H9 (cell line): ENCODE results near the gene TEAD1. TPM values are rescaled to one million over a fixed set of nuclear protein-coding genes. Genes with fewer than 3 reads are reported as not detected.

ENCODE experiments used
- DNase-seq: peaks from one replicate; pipeline ENCODE4 v3.0.0-alpha.2; 2017
- H2AFZ ChIP-seq: one replicate; pipeline ENCODE4 v1.6.1; 2013; ENCODE audit warnings: mild to moderate bottlenecking, low read length, control low read depth, moderate library complexity
- H2AK5ac ChIP-seq: 2 replicates; pipeline ENCODE4 v1.6.1; 2013; ENCODE audit warnings: low read length, control low read depth, mixed read lengths; ENCODE audit not compliant: insufficient read length
- H2BK120ac ChIP-seq: one replicate; pipeline ENCODE4 v1.6.1; 2013; ENCODE audit warnings: low read depth, mild to moderate bottlenecking, low read length, control low read depth, inconsistent platforms; ENCODE audit not compliant: poor library complexity, severe bottlenecking
- H2BK12ac ChIP-seq: 2 replicates; pipeline ENCODE4 v1.6.1; 2013; ENCODE audit warnings: low read length, control low read depth, mixed read lengths, low read depth; ENCODE audit not compliant: insufficient read length
- H2BK15ac ChIP-seq: 2 replicates; pipeline ENCODE4 v1.6.1; 2013; ENCODE audit warnings: low read depth, low read length, control low read depth
- H2BK20ac ChIP-seq: one replicate; pipeline ENCODE4 v1.6.1; 2013; ENCODE audit warnings: low read depth, mild to moderate bottlenecking, low read length, control low read depth, inconsistent platforms; ENCODE audit not compliant: poor library complexity, severe bottlenecking
- H2BK5ac ChIP-seq: 2 replicates; pipeline ENCODE4 v1.6.1; 2013; ENCODE audit warnings: low read length, control low read depth, mixed read lengths; ENCODE audit not compliant: insufficient read length
- H3K14ac ChIP-seq: 2 replicates; pipeline ENCODE4 v1.6.1; 2013; ENCODE audit warnings: low read length, control low read depth; ENCODE audit not compliant: insufficient read depth
- H3K18ac ChIP-seq: 2 replicates; pipeline ENCODE4 v1.6.1; 2013; ENCODE audit warnings: low read depth, mild to moderate bottlenecking, mixed read lengths, low read length, control low read depth; ENCODE audit not compliant: insufficient read length
- H3K23ac ChIP-seq: 2 replicates; pipeline ENCODE4 v1.6.1; 2013; ENCODE audit warnings: low read length, control low read depth, mixed read lengths, low read depth; ENCODE audit not compliant: insufficient read length
- H3K23me2 ChIP-seq: 2 replicates; pipeline ENCODE4 v1.6.1; 2013; ENCODE audit warnings: low read depth, mild to moderate bottlenecking, mixed read lengths, low read length, control low read depth; ENCODE audit not compliant: insufficient read length, poor library complexity, severe bottlenecking
- H3K27ac ChIP-seq: 2 replicates; pipeline ENCODE4 v1.5.1; 2013; ENCODE audit warnings: low read length, control low read depth, mixed read lengths, low read depth; ENCODE audit not compliant: insufficient read length
- H3K27me3 ChIP-seq: 2 replicates; pipeline ENCODE4 v1.6.1; 2013; ENCODE audit warnings: low read length, control low read depth, inconsistent platforms; ENCODE audit not compliant: insufficient read depth
- H3K4ac ChIP-seq: 2 replicates; pipeline ENCODE4 v1.6.1; 2013; ENCODE audit warnings: low read depth, mild to moderate bottlenecking, control low read depth, inconsistent platforms, low read length, moderate library complexity
- H3K4me1 ChIP-seq: 2 replicates; pipeline ENCODE4 v1.6.1; 2013; ENCODE audit warnings: low read length, control low read depth, inconsistent platforms; ENCODE audit not compliant: insufficient read depth
- H3K4me2 ChIP-seq: 2 replicates; pipeline ENCODE4 v1.6.1; 2013; ENCODE audit warnings: low read length, control low read depth, mixed read lengths; ENCODE audit not compliant: insufficient read length, insufficient read depth
- H3K56ac ChIP-seq: 2 replicates; pipeline ENCODE4 v1.6.1; 2013; ENCODE audit warnings: low read depth, mild to moderate bottlenecking, mixed read lengths, low read length, control low read depth; ENCODE audit not compliant: insufficient read length
- H3K79me1 ChIP-seq: 2 replicates; pipeline ENCODE4 v1.6.1; 2013; ENCODE audit warnings: low read depth, mild to moderate bottlenecking, moderate library complexity, low read length, control low read depth, inconsistent platforms; ENCODE audit not compliant: insufficient read depth, poor library complexity, severe bottlenecking
- H3K79me2 ChIP-seq: 2 replicates; pipeline ENCODE4 v1.6.1; 2013; ENCODE audit warnings: low read length, control low read depth, inconsistent platforms; ENCODE audit not compliant: insufficient read depth
- H3K9ac ChIP-seq: 2 replicates; pipeline ENCODE4 v1.6.1; 2013; ENCODE audit warnings: low read length, control low read depth, mixed read lengths; ENCODE audit not compliant: insufficient read length; ENCODE audit errors: extremely low read depth
- H3K9me3 ChIP-seq: one replicate; pipeline ENCODE4 v1.6.1; 2013; ENCODE audit warnings: low read depth, low read length, inconsistent platforms; ENCODE audit not compliant: control insufficient read depth
- H3T11ph ChIP-seq: one replicate; pipeline ENCODE4 v1.6.1; 2013; ENCODE audit warnings: mild to moderate bottlenecking, low read length, control low read depth, inconsistent platforms
- H4K20me1 ChIP-seq: one replicate; pipeline ENCODE4 v1.6.1; 2013; ENCODE audit not compliant: control insufficient read depth, insufficient read length, insufficient read depth
- H4K5ac ChIP-seq: 2 replicates; pipeline ENCODE4 v1.6.1; 2013; ENCODE audit warnings: low read depth, mild to moderate bottlenecking, mixed read lengths, low read length, control low read depth; ENCODE audit not compliant: insufficient read length
- H4K8ac ChIP-seq: replicated peaks from 2 replicates; pipeline ENCODE4 v1.6.1; 2013; ENCODE audit warnings: low read length, control low read depth, mixed read lengths, low read depth; ENCODE audit not compliant: insufficient read length
- H4K91ac ChIP-seq: 2 replicates; pipeline ENCODE4 v1.6.1; 2013; ENCODE audit warnings: low read depth, mild to moderate bottlenecking, moderate library complexity, mixed read lengths, low read length, control low read depth; ENCODE audit not compliant: insufficient read length
- H3K27ac Mint-ChIP-seq, 3 experiments: 2 replicates in 2 of 3; 3 replicates in 1 of 3; pipeline ENCODE4 v1.8.0; 2020 to 2021; ENCODE audit warnings: mixed read lengths in 3 of 3, mild to moderate bottlenecking in 1 of 3, moderate library complexity in 1 of 3
- H3K27me3 Mint-ChIP-seq: 2 replicates; pipeline ENCODE4 v1.8.0; 2021; ENCODE audit warnings: low read depth, mild to moderate bottlenecking, moderate library complexity, mixed read lengths
- H3K36me3 Mint-ChIP-seq, 3 experiments: 2 replicates in 2 of 3; 3 replicates in 1 of 3; pipeline ENCODE4 v1.8.0; 2020 to 2021; ENCODE audit warnings: low read depth in 3 of 3, mixed read lengths in 3 of 3; ENCODE audit not compliant: insufficient read depth in 1 of 3
- H3K4me1 Mint-ChIP-seq, 2 experiments: 2 replicates each; pipeline ENCODE4 v1.8.0; 2020; ENCODE audit warnings: mixed read lengths in 2 of 2
- H3K4me3 Mint-ChIP-seq, 2 experiments: 2 replicates in 1 of 2; 3 replicates in 1 of 2; pipeline ENCODE4 v1.8.0; 2020 to 2021; ENCODE audit warnings: mild to moderate bottlenecking in 2 of 2, mixed read lengths in 2 of 2, moderate library complexity in 1 of 2
- H3K9me3 Mint-ChIP-seq, 2 experiments: 2 replicates in 1 of 2; 3 replicates in 1 of 2; pipeline ENCODE4 v1.8.0; 2020; ENCODE audit warnings: mild to moderate bottlenecking in 2 of 2, mixed read lengths in 2 of 2, moderate library complexity in 1 of 2
- CTCF ChIP-seq: fragments of 200-600 bp; sonication (generic); conservative IDR thresholded peaks from 3 replicates; pipeline ENCODE4 v1.8.0; 2021; ENCODE audit warnings: antibody characterized with exemption, mild to moderate bottlenecking
- WGBS: extraction: QIAGEN DNeasy Blood & Tissue Kit; methylation state at CpG from one replicate; pipeline ENCODE4 v1.1.7; 2013; ENCODE audit warnings: missing lambda C conversion rate, low lambda C conversion rate, mixed read lengths; ENCODE audit not compliant: insufficient read length; ENCODE audit errors: extremely low coverage; 5-methylcytosine and 5-hydroxymethylcytosine counted together
- total RNA-seq: library from RNA; stranded (reverse); gene quantifications from 2 replicates; pipeline ENCODE4 v1.2.1, GENCODE V29; 2021

Gene TEAD1
- total RNA-seq, 1 experiment from 2014 or later, result 75.1 TPM

GRCh38 chr11:12864316-12865156 is 190.3 kb downstream of the TEAD1 start:
- H3K79me1 ChIP-seq, result no peaks in the 10 kb centered on the region
- H4K8ac ChIP-seq, result no peak overlapping the region
- H3K14ac ChIP-seq, result peak overlapping the region; percentile 86; the same call in 1 of the 2 replicates
- H3K4me1 ChIP-seq, result peaks cover 25% of the 10 kb centered on the region; the same call in 1 of the 2 replicates
- peak overlapping the region; percentile 71 for H2BK120ac ChIP-seq
- H3K56ac ChIP-seq, result no peak overlapping the region
- WGBS, result no CpG with 5 or more reads among the region's 13 CpGs
- H2BK15ac ChIP-seq, result no peak overlapping the region
- H2BK12ac ChIP-seq, result no peak overlapping the region
- no peaks in the 10 kb centered on the region for H3K9me3 ChIP-seq
- H3K27me3 Mint-ChIP-seq, result no peaks in the 10 kb centered on the region
- no peaks in the 10 kb centered on the region for H3K23me2 ChIP-seq
- peak overlapping the region; percentile 93 for H4K5ac ChIP-seq
- H4K91ac ChIP-seq, result no peak overlapping the region
- peak overlapping the region; percentile 61 to 73 for H3K4me3 Mint-ChIP-seq
- no peaks in the 10 kb centered on the region; a peak in 1 of 5 replicates for H3K9me3 Mint-ChIP-seq
- H3K27ac ChIP-seq, result peak overlapping the region; percentile 100
- TF ChIP-seq CTCF, result no peak
- peak overlapping the region; percentile 99 to 100 (median 100) for H3K27ac Mint-ChIP-seq
- H3T11ph ChIP-seq, result peak overlapping the region; percentile 99
- H2AFZ ChIP-seq, result no peak overlapping the region
- H3K79me2 ChIP-seq, result no peaks in the 10 kb centered on the region
- H3K23ac ChIP-seq, result no peak overlapping the region
- peak; percentile 94 for DNase-seq
- H3K18ac ChIP-seq, result peak overlapping the region; percentile 97
- H3K36me3 Mint-ChIP-seq, result peaks cover 0 to 11% (median 0%) of the 10 kb centered on the region in 3 experiments; a peak in 3 of 7 replicates
- peak overlapping the region; percentile 97 for H2BK5ac ChIP-seq
- no peaks in the 10 kb centered on the region for H3K27me3 ChIP-seq
- peaks cover 76 to 79% of the 10 kb centered on the region in 2 experiments for H3K4me1 Mint-ChIP-seq
- H3K4me2 ChIP-seq, result peak overlapping the region; percentile 63
- no peaks in the 10 kb centered on the region for H4K20me1 ChIP-seq
- peak overlapping the region; percentile 91 for H2BK20ac ChIP-seq
- H3K4ac ChIP-seq, result no peak overlapping the region; the same call in 1 of the 2 replicates
- H3K9ac ChIP-seq, result peak overlapping the region; percentile 78
- no peak overlapping the region for H2AK5ac ChIP-seq
